HCT116 (cell line): ENCODE measurements around the gene WFDC5. TPM values are rescaled to one million over a fixed set of nuclear protein-coding genes. Genes with fewer than 3 reads are reported as not detected.

ENCODE experiments used
- ATAC-seq: fragments of 200-7000 bp; cut with Tn5 transposase; 2 replicates; pipeline ENCODE4 v1.9.1; 2020; ENCODE audit warnings: mild to moderate bottlenecking, moderate library complexity
- BruUV-seq: library from RNA; stranded (reverse); fragments of 400-500 nt; replicated peaks from 2 replicates; lab custom pipeline; 2021; lab: Mats Ljungman, UMichigan
- CTCF ChIA-PET: fragments of 300-600 bp; sonication (Branson Sonifier 250); formaldehyde crosslinking; loops from one replicate; lab custom pipeline; 2021; ENCODE audit warnings: antibody characterized with exemption; lab: Charles Lee
- POLR2A ChIA-PET: fragments of 300-600, 350-600 bp; sonication (Branson Sonifier 250); formaldehyde crosslinking; loops from one replicate; lab custom pipeline; 2021; ENCODE audit warnings: antibody characterized with exemption; lab: Charles Lee
- RAD21 ChIA-PET, 2 experiments: fragments of 300-600 bp; sonication (Branson Sonifier 250); formaldehyde crosslinking; loops; one replicate each; lab custom pipeline; 2023; ENCODE audit warnings: low total read pairs in 2 of 2; ENCODE audit not compliant: uncharacterized antibody in 2 of 2, unreplicated experiment in 2 of 2, low non-redundant PET in 1 of 2; lab: Charles Lee
- DNase-seq: peaks from one replicate; pipeline ENCODE4 v3.0.0-alpha.2; 2010; ENCODE audit warnings: low read depth, low spot score
- H2AFZ ChIP-seq: fragments of 200-600 bp; shearing (Covaris generic), sonication (generic); 2 replicates; pipeline ENCODE4 v1.6.1; 2017; ENCODE audit warnings: low read depth, mixed run types, mixed read lengths, antibody characterized with exemption, low read length; ENCODE audit not compliant: poor library complexity, severe bottlenecking
- H3K27ac ChIP-seq: 2 replicates; pipeline ENCODE4 v1.5.1; 2012; ENCODE audit warnings: low read depth, low read length
- H3K27me3 ChIP-seq: fragments of 200-600 bp; sonication (generic); 2 replicates; pipeline ENCODE4 v1.6.1; 2016; ENCODE audit warnings: mixed run types, low read length, mixed read lengths; ENCODE audit not compliant: insufficient read depth
- H3K36me3 ChIP-seq, 2 experiments: fragments of 200-500 bp in 1 of 2; fragments of 200-600 bp in 1 of 2; sonication (Bioruptor generic) in 1 of 2; sonication (generic) in 1 of 2; 2 replicates each; pipeline versions ENCODE4 v1.5.1 to v1.6.1; 2014 to 2016; ENCODE audit warnings: low read length in 2 of 2, inconsistent platforms in 1 of 2, mixed read lengths in 1 of 2, mixed run types in 1 of 2; ENCODE audit not compliant: insufficient read depth in 2 of 2, control insufficient read depth in 1 of 2
- H3K4me1 ChIP-seq, 2 experiments: fragments of 200-600 bp in 1 of 2; sonication (generic) in 1 of 2; 2 replicates each; pipeline versions ENCODE4 v1.5.1 to v1.6.1; 2012 to 2017; ENCODE audit warnings: low read length in 2 of 2, inconsistent platforms in 1 of 2, mild to moderate bottlenecking in 1 of 2, mixed read lengths in 1 of 2, mixed run types in 1 of 2, moderate library complexity in 1 of 2; ENCODE audit not compliant: insufficient read depth in 2 of 2, control insufficient read depth in 1 of 2
- H3K4me2 ChIP-seq: fragments of 200-600 bp; sonication (generic); 2 replicates; pipeline ENCODE4 v1.6.1; 2017; ENCODE audit warnings: mixed run types, low read length, mixed read lengths
- H3K4me3 ChIP-seq, 2 experiments: fragments of 200-600 bp in 1 of 2; sonication (generic) in 1 of 2; replicated peaks in 1 of 2; 2 replicates each; pipeline ENCODE4 v1.5.1; 2011 to 2016; ENCODE audit warnings: low read length in 2 of 2, control low read depth in 1 of 2, low read depth in 1 of 2, mild to moderate bottlenecking in 1 of 2, mixed read lengths in 1 of 2, mixed run types in 1 of 2
- H3K79me2 ChIP-seq: fragments of 200-600 bp; sonication (generic); 2 replicates; pipeline ENCODE4 v1.6.1; 2017; ENCODE audit warnings: mild to moderate bottlenecking, mixed run types, low read length, moderate library complexity, mixed read lengths; ENCODE audit not compliant: insufficient read depth
- H3K9ac ChIP-seq: fragments of 200-600 bp; sonication (generic); 2 replicates; pipeline ENCODE4 v1.6.1; 2016; ENCODE audit warnings: low read length, mixed read lengths
- H3K9me2 ChIP-seq: fragments of 200-600 bp; sonication (generic), shearing (Covaris generic); 2 replicates; pipeline ENCODE4 v1.6.1; 2017; ENCODE audit warnings: mixed run types, mild to moderate bottlenecking, moderate library complexity; ENCODE audit not compliant: insufficient read depth
- H3K9me3 ChIP-seq, 2 experiments: fragments of 200-500 bp in 1 of 2; fragments of 200-600 bp in 1 of 2; sonication (Bioruptor generic) in 1 of 2; sonication (generic) in 1 of 2; 2 replicates each; pipeline ENCODE4 v1.6.1; 2014 to 2017; ENCODE audit warnings: low read length in 2 of 2, mixed read lengths in 2 of 2, inconsistent platforms in 1 of 2, low read depth in 1 of 2, mild to moderate bottlenecking in 1 of 2, mixed run types in 1 of 2, moderate library complexity in 1 of 2; ENCODE audit not compliant: control insufficient read depth in 1 of 2, insufficient read depth in 1 of 2
- H4K20me1 ChIP-seq: fragments of 200-600 bp; sonication (generic), shearing (Covaris generic); 2 replicates; pipeline ENCODE4 v1.6.1; 2017; ENCODE audit warnings: mixed run types, mild to moderate bottlenecking, moderate library complexity; ENCODE audit not compliant: insufficient read depth
- CBX3 ChIP-seq: IDR thresholded peaks from 2 replicates; pipeline ENCODE4 v1.6.1; 2012; ENCODE audit warnings: low read depth
- CEBPB ChIP-seq: IDR thresholded peaks from 2 replicates; pipeline ENCODE4 v1.6.1; 2012; ENCODE audit warnings: low read depth
- EGR1 ChIP-seq: IDR thresholded peaks from 2 replicates; pipeline ENCODE4 v1.6.1; 2012; ENCODE audit warnings: low read depth
- ELF1 ChIP-seq: IDR thresholded peaks from 2 replicates; pipeline ENCODE4 v1.6.1; 2012; ENCODE audit warnings: low read depth, borderline replicate concordance
- EZH2phosphoT487 ChIP-seq: fragments of 200-600 bp; IDR thresholded peaks from 2 replicates; pipeline ENCODE4 v1.6.1; 2018; ENCODE audit warnings: antibody characterized with exemption, borderline replicate concordance
- FOSL1 ChIP-seq: IDR thresholded peaks from 2 replicates; pipeline ENCODE4 v1.6.1; 2012; ENCODE audit warnings: low read depth
- POLR2A ChIP-seq: IDR thresholded peaks from 2 replicates; pipeline ENCODE4 v1.7.0; 2011; ENCODE audit warnings: borderline replicate concordance; ENCODE audit not compliant: insufficient read depth, insufficient read length; ENCODE audit errors: extremely low read depth
- POLR2AphosphoS5 ChIP-seq: IDR thresholded peaks from 2 replicates; pipeline ENCODE4 v1.6.1; 2011; ENCODE audit warnings: mild to moderate bottlenecking, low read depth, low read length, moderate library complexity
- RAD21 ChIP-seq: IDR thresholded peaks from 2 replicates; pipeline ENCODE4 v1.6.1; 2012; ENCODE audit warnings: low read depth, mild to moderate bottlenecking
- SIN3A ChIP-seq: IDR thresholded peaks from 2 replicates; pipeline ENCODE4 v1.6.1; 2012; ENCODE audit warnings: low read depth
- SP1 ChIP-seq: IDR thresholded peaks from 2 replicates; pipeline ENCODE4 v1.6.1; 2012; ENCODE audit warnings: low read depth
- SRF ChIP-seq: IDR thresholded peaks from 2 replicates; pipeline ENCODE4 v1.6.1; 2012; ENCODE audit warnings: low read depth
- ZFX ChIP-seq: fragments of 450-650 bp; IDR thresholded peaks from 2 replicates; pipeline ENCODE4 v1.6.1; 2017
- ZNF274 ChIP-seq: fragments of 200-500 bp; sonication (Bioruptor generic); IDR thresholded peaks from 2 replicates; pipeline ENCODE4 v1.6.1; 2014; ENCODE audit warnings: mild to moderate bottlenecking, low read depth, low read length, inconsistent platforms
- intact Hi-C: fragments of 100-400 bp; cut with micrococcal nuclease; formaldehyde crosslinking; loops from 2 replicates; pipeline ENCODE4 v1.10.0; 2022
- total RNA-seq: library from RNA; stranded (reverse); gene quantifications from one replicate; pipeline ENCODE4 v1.2.1, GENCODE V29; 2021; ENCODE audit not compliant: unreplicated experiment
- TF ChIP-seq, protein P1 (sequence below): IDR thresholded peaks from 2 replicates; pipeline ENCODE4 v1.6.1; 2012; ENCODE audit warnings: low read depth
- TF ChIP-seq, protein P2 (sequence below): IDR thresholded peaks from 2 replicates; pipeline ENCODE4 v1.6.1; 2012
- TF ChIP-seq, protein P3 (sequence below): IDR thresholded peaks from 2 replicates; pipeline ENCODE4 v1.6.1; 2011; ENCODE audit warnings: mild to moderate bottlenecking, low read length, moderate library complexity; ENCODE audit not compliant: insufficient replicate concordance; ENCODE audit errors: extremely low read depth

The WFDC5 gene
- total RNA-seq, 1 experiment from 2014 or later: not detected

DNA sequence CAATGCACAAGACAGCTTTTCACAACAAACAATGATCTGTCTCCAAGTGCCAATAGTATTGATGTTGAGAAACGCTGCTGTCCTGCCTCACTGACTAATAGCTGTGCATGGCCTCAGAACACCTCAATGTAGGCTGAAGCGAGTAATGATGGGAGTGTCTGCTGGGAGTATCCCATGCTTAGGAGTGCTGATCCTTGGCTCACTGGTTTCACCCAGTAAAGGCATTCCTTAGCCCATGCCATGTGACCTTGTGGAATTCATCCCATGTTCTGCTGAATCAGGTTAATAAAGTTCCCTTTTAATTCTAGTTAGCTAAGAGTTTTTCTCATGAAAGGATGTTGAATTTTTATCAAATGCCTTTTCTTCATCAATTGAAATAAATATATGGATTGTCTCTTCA, 13.1 kb upstream of the WFDC5 start:
- H3K4me3 ChIP-seq: no peak overlapping the region
- ChIA-PET RAD21 (no interaction called here), POLR2A (no interaction called here), CTCF (interaction anchor here (2.0 kb wide), 1 partner anchor 11 kb away, joined by 4 read pairs; no protein-coding TSS in a partner anchor)
- H3K9me3 ChIP-seq: no peaks in the 10 kb centered on the region
- H4K20me1 ChIP-seq: no peaks in the 10 kb centered on the region
- H3K27ac ChIP-seq: no peak overlapping the region
- H3K9ac ChIP-seq: no peak overlapping the region
- H3K4me2 ChIP-seq: no peak overlapping the region
- no peaks in the 10 kb centered on the region for H3K36me3 ChIP-seq
- no peaks in the 10 kb centered on the region; a peak in 1 of 4 replicates for H3K4me1 ChIP-seq
- DNase-seq: no peak
- TF ChIP-seq FOSL1: no peak
- ATAC-seq: no peak; the same call in 1 of the 2 replicates
- intact Hi-C loops: no loop called here
- no peaks in the 10 kb centered on the region for H3K79me2 ChIP-seq
- no peaks in the 10 kb centered on the region for H3K27me3 ChIP-seq
- H2AFZ ChIP-seq: no peak overlapping the region
- BruUV-seq: no TSS peak
- H3K9me2 ChIP-seq: no peaks in the 10 kb centered on the region

DNA sequence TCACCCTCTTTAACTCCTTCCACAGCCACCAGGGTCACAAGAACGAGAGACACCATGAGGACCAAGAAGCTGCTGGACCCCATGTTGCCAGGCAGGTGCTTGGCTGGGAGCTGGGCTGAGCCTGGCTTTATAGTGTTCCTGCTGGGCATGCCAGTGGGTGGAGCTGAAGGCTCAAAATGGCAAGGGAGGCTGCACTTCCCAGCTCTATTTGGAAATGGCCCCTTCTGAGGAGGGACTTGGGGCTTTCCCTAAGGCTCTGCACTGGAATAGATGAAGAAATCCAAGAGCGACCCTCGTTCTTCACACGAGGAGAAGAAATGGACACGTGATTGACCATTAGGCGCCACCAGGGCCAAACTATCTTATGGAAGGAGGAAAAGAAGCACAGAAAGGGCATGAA, 9.4 kb upstream of the WFDC5 start, which contains the start of gene WFDC12:
WFDC12 (minus strand) TSS at position 101 of the 400 bp plus-strand sequence; CDS start at position 83, 18 bp downstream.
- intact Hi-C loops: no loop called here
- Histone ChIP-seq H3K9me2 (no peaks in the 10 kb centered on the region), H3K36me3 (no peaks in the 10 kb centered on the region), H2AFZ (no peak within 1 kb of the TSS), H3K4me3 (no peak within 1 kb of the TSS)
- BruUV-seq: no TSS peak
- RAD21 ChIA-PET: no interaction called here
- TF ChIP-seq CBX3: no peak
- TF ChIP-seq, protein P1, sequence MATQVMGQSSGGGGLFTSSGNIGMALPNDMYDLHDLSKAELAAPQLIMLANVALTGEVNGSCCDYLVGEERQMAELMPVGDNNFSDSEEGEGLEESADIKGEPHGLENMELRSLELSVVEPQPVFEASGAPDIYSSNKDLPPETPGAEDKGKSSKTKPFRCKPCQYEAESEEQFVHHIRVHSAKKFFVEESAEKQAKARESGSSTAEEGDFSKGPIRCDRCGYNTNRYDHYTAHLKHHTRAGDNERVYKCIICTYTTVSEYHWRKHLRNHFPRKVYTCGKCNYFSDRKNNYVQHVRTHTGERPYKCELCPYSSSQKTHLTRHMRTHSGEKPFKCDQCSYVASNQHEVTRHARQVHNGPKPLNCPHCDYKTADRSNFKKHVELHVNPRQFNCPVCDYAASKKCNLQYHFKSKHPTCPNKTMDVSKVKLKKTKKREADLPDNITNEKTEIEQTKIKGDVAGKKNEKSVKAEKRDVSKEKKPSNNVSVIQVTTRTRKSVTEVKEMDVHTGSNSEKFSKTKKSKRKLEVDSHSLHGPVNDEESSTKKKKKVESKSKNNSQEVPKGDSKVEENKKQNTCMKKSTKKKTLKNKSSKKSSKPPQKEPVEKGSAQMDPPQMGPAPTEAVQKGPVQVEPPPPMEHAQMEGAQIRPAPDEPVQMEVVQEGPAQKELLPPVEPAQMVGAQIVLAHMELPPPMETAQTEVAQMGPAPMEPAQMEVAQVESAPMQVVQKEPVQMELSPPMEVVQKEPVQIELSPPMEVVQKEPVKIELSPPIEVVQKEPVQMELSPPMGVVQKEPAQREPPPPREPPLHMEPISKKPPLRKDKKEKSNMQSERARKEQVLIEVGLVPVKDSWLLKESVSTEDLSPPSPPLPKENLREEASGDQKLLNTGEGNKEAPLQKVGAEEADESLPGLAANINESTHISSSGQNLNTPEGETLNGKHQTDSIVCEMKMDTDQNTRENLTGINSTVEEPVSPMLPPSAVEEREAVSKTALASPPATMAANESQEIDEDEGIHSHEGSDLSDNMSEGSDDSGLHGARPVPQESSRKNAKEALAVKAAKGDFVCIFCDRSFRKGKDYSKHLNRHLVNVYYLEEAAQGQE: no peak
- no peak for TF ChIP-seq POLR2A
- TF ChIP-seq, protein P2, sequence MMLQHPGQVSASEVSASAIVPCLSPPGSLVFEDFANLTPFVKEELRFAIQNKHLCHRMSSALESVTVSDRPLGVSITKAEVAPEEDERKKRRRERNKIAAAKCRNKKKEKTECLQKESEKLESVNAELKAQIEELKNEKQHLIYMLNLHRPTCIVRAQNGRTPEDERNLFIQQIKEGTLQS: no peak
- TF ChIP-seq EZH2phosphoT487: no peak
- TF ChIP-seq SIN3A: no peak
- TF ChIP-seq CEBPB: no peak
- TF ChIP-seq, protein P3, sequence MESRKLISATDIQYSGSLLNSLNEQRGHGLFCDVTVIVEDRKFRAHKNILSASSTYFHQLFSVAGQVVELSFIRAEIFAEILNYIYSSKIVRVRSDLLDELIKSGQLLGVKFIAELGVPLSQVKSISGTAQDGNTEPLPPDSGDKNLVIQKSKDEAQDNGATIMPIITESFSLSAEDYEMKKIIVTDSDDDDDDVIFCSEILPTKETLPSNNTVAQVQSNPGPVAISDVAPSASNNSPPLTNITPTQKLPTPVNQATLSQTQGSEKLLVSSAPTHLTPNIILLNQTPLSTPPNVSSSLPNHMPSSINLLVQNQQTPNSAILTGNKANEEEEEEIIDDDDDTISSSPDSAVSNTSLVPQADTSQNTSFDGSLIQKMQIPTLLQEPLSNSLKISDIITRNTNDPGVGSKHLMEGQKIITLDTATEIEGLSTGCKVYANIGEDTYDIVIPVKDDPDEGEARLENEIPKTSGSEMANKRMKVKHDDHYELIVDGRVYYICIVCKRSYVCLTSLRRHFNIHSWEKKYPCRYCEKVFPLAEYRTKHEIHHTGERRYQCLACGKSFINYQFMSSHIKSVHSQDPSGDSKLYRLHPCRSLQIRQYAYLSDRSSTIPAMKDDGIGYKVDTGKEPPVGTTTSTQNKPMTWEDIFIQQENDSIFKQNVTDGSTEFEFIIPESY: no peak
- TF ChIP-seq ZFX: no peak
- no peak for TF ChIP-seq ELF1
- TF ChIP-seq SP1: no peak
- no peak for TF ChIP-seq SRF
- no peak for TF ChIP-seq RAD21
- no peak for TF ChIP-seq POLR2AphosphoS5
- no peak for TF ChIP-seq ZNF274
- TF ChIP-seq EGR1: no peak
- TF ChIP-seq, all 23 proteins: peak for 0
- Histone ChIP-seq H3K27ac (no peak within 1 kb of the TSS), H4K20me1 (no peaks in the 10 kb centered on the region), H3K27me3 (no peaks in the 10 kb centered on the region), H3K4me2 (no peak within 1 kb of the TSS), H3K4me1 (no peaks in the 10 kb centered on the region; a peak in 1 of 4 replicates), H3K9ac (no peak within 1 kb of the TSS), H3K9me3 (no peaks in the 10 kb centered on the region), H3K79me2 (no peaks in the 10 kb centered on the region)
- POLR2A ChIA-PET: no interaction called here
- CTCF ChIA-PET: interaction anchor here (1.4 to 2.5 kb wide), 2 partner anchors 13 to 14 kb away, joined by 4 to 7 read pairs; no protein-coding TSS in a partner anchor
- DNase-seq: no peak
- no peak for ATAC-seq
